HG03432 (cell line): ENCODE measurements around the gene EXOC7.
"Not testable (repeated sequence)": the region's sequence is repeated elsewhere in the genome, so short reads cannot be mapped to it uniquely, and the experiment has no call there.

Experiments used
- ATAC-seq: cut with Tn5 transposase; IDR thresholded peaks from one replicate; pipeline ENCODE4 v1.9.1; 2021; ENCODE audit warnings: mild to moderate bottlenecking, moderate library complexity; ENCODE audit not compliant: unreplicated experiment

EXOC7 gene

DNA sequence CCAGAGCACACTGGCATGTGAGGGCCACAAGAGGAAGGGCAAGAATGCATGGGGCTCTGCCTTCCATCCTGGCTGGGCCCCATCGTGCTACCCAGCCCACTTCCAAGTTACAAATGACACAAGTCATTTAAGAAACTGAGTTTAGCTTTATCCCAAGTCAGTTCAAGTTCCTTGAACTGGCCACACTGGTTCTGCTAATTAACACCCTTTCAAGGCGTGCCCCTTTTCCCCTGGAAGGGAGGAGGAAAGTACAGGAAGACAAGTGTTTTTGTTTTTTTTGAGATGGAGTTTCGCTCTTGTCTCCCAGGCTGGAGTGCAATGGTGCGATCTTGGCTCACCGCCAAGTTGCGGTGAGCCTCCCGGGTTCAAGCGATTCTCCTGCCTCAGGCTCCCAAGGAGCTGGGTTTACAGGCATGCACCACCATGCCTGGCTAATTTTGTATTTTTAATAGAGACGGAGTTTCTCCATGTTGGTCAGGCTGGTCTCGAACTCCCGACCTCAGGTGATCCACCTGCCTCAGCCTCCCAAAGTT, 59.0 kb downstream of the EXOC7 start:
- not testable (repeated sequence) for ATAC-seq

DNA sequence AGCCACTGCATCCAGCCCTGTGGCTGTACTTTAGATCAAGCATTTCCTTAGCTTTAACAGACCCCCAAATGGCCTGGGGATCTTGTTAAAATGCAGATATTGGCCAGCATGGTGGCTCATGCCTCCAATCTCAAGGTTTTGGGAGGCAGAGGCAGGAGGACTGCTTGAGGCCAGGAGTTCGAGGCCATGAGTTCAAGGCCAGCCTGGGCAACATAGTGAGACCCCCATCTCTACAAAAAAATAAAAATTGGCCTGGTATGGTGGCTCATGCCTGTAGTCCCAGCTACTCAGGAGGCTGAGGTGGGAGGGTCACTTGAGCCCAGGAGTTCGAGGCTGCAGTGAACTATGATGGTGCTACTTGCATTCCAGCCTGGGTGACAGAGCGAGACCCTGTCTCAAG, 60.7 kb downstream of the EXOC7 start:
- not testable (repeated sequence) for ATAC-seq

DNA sequence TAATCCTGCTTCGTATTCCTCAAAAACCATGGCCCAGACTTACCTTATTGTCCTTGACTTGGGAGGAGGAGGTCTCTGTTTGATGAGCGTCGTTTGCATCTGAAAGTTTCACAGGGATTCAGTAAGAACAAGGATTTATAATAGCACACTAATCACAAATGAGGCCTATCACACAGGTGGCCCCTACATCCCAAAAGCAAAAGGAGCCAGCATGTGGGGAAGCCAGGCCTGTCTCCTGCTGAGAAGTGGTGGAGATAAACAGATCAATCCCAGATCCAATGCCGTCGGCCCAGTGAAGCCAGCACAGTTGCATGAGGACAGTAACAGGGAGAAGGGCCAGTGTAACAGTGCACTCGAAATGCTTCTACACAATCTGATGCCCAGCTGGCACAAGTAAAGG, 63.2 kb downstream of the EXOC7 start:
- no peak for ATAC-seq

DNA sequence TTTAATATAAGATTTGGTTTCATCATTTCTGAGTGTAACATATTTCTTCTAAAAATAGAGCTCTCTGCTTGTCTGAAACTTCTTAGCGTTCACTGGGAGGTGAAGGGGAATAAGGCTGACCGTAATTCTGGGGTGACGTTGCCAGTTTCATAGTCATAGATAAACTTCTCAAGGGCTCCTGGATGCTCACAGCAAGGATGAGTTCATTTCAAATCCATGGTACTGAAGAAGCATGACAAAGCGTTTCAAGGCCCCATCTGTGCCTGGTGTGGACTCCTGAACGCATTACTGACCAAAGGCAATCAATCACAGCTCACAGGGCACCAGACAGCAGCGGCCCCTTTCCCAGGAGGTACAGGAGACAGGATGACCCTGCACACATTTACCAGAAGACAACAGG, 64.5 kb downstream of the EXOC7 start:
- no peak for ATAC-seq

- ATAC-seq = no peak
Observed at GRCh38 chr17:76038050-76038449, 65.5 kb downstream of the EXOC7 start.

- no peak for ATAC-seq
Observed at GRCh38 chr17:76036497-76037261, 66.9 kb downstream of the EXOC7 start.

- ATAC-seq = no peak
Observed at GRCh38 chr17:76034428-76035350, 68.9 kb downstream of the EXOC7 start.

DNA sequence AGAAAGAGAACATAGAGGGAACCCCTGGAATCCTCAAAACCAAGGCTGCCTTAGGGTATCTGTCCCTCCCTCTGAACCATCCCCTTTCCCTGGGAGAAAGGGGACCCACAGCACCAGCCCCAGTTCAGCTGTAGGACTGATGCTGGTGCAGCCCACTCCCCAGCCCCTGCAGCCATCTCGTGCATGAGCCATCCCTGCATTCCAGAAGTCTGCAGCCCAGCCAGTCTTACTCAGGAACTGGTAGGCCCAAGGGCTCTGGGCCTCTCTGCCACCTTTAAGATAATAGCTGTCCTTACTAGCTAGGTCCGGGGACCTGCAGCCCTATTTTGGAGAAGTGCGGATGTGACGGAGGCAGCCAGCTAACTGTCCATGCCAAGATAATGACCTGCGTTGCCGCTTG, 70.4 kb downstream of the EXOC7 start:
- no peak for ATAC-seq

GRCh38 chr17:76032780-76033108, 70.8 kb downstream of the EXOC7 start:
- ATAC-seq = no peak

- ATAC-seq = no peak
Observed at GRCh38 chr17:76032073-76032779, 71.4 kb downstream of the EXOC7 start.
